A673 (cell line): ENCODE results near the gene CLPX. TPM values are rescaled to one million over a fixed set of nuclear protein-coding genes. Genes with fewer than 3 reads are reported as not detected.
"Not testable (repeated sequence)": the region's sequence is repeated elsewhere in the genome, so short reads cannot be mapped to it uniquely, and the experiment has no call there.

Source experiments
- BruUV-seq: library from RNA; stranded (reverse); fragments of 400-500 nt; replicated peaks from 2 replicates; lab custom pipeline; 2021; lab: Mats Ljungman, UMichigan
- CTCF ChIA-PET: fragments of 300-600 bp; sonication (Branson Sonifier 250); formaldehyde crosslinking; loops from one replicate; lab custom pipeline; 2022; ENCODE audit warnings: antibody characterized with exemption; lab: Charles Lee
- POLR2A ChIA-PET: fragments of 300-600 bp; sonication (Branson Sonifier 250); formaldehyde crosslinking; loops from one replicate; lab custom pipeline; 2022; ENCODE audit warnings: antibody characterized with exemption; ENCODE audit not compliant: low non-redundant PET; lab: Charles Lee
- DNase-seq: peaks from one replicate; pipeline ENCODE4 v3.0.0-alpha.2; 2015; ENCODE audit warnings: low spot score
- H3K27ac ChIP-seq: fragments of 200-600 bp; sonication (generic); 2 replicates; pipeline ENCODE4 v1.5.1; 2016; ENCODE audit warnings: mixed run types, low read depth, mild to moderate bottlenecking, mixed read lengths, antibody characterized with exemption, low read length; ENCODE audit not compliant: poor library complexity, severe bottlenecking
- H3K27me3 ChIP-seq: fragments of 200-600 bp; sonication (generic); replicated peaks from 2 replicates; pipeline ENCODE4 v1.6.1; 2017; ENCODE audit warnings: mixed run types, low read depth, mild to moderate bottlenecking, mixed read lengths, antibody characterized with exemption, low read length; ENCODE audit not compliant: insufficient read depth, poor library complexity
- H3K36me3 ChIP-seq: fragments of 200-600 bp; sonication (generic); 2 replicates; pipeline ENCODE4 v1.6.1; 2016; ENCODE audit warnings: mixed run types, mild to moderate bottlenecking, mixed read lengths, antibody characterized with exemption, low read length; ENCODE audit not compliant: insufficient read depth, poor library complexity, severe bottlenecking
- H3K4me1 ChIP-seq: fragments of 200-600 bp; sonication (generic); 2 replicates; pipeline ENCODE4 v1.6.1; 2017; ENCODE audit warnings: mixed run types, mild to moderate bottlenecking, mixed read lengths, antibody characterized with exemption, low read length; ENCODE audit not compliant: insufficient read depth, poor library complexity, severe bottlenecking
- H3K4me3 ChIP-seq: fragments of 200-600 bp; sonication (generic); 2 replicates; pipeline ENCODE4 v1.5.1; 2016; ENCODE audit warnings: low read depth, mixed run types, mild to moderate bottlenecking, mixed read lengths, low read length; ENCODE audit not compliant: poor library complexity, severe bottlenecking
- H3K9me3 ChIP-seq: fragments of 200-600 bp; sonication (generic); 2 replicates; pipeline ENCODE4 v1.6.1; 2016; ENCODE audit warnings: mixed run types, low read depth, mild to moderate bottlenecking, mixed read lengths, antibody characterized with exemption, low read length; ENCODE audit not compliant: poor library complexity, severe bottlenecking
- CTCF ChIP-seq: fragments of 300-800, 200-600 bp; sonication (generic); conservative IDR thresholded peaks from 2 replicates; pipeline ENCODE4 v1.5.1; 2017; ENCODE audit warnings: low read depth, mild to moderate bottlenecking, antibody characterized with exemption, low read length, moderate library complexity, mixed read lengths
- EZH2 ChIP-seq: fragments of 200-600 bp; sonication (generic); IDR thresholded peaks from 2 replicates; pipeline ENCODE4 v1.6.1; 2017; ENCODE audit warnings: borderline replicate concordance, low read depth, mild to moderate bottlenecking, mixed read lengths, antibody characterized with exemption, low read length; ENCODE audit not compliant: poor library complexity, severe bottlenecking
- intact Hi-C: fragments of 100-400 bp; cut with micrococcal nuclease; formaldehyde crosslinking; loops from one replicate; pipeline ENCODE4 v1.10.0; 2022; ENCODE audit not compliant: unreplicated experiment
- total RNA-seq: library from RNA; stranded (reverse); gene quantifications from 2 replicates; pipeline ENCODE4 v1.2.3, GENCODE V29; 2021

Gene CLPX
- total RNA-seq, 1 experiment from 2014 or later = 60.2 TPM

GRCh38 chr15:65194826-65195547 lies 9.8 kb upstream of the CLPX start:
- CTCF ChIA-PET = no interaction called here
- POLR2A ChIA-PET = no interaction called here
- H3K4me3 ChIP-seq = no peak overlapping the region

GRCh38 chr15:65192016-65192415 lies 6.9 kb upstream of the CLPX start:
- no peaks in the 10 kb centered on the region for H3K4me1 ChIP-seq
- TF ChIP-seq EZH2 (no peak), CTCF (no peak)
- intact Hi-C loops = no loop called here
- ChIA-PET POLR2A (no interaction called here), CTCF (no interaction called here)
- peak; percentile 40 for DNase-seq
- H3K9me3 ChIP-seq = no peaks in the 10 kb centered on the region
- H3K27ac ChIP-seq = no peak overlapping the region
- no peak overlapping the region for H3K4me3 ChIP-seq
- no TSS peak for BruUV-seq
- no peaks in the 10 kb centered on the region for H3K36me3 ChIP-seq
- no peaks in the 10 kb centered on the region for H3K27me3 ChIP-seq

More at GRCh38 chr15:65194826-65195547, 9.8 kb upstream of the CLPX start:
- no peaks in the 10 kb centered on the region for H3K27me3 ChIP-seq
- H3K9me3 ChIP-seq = no peaks in the 10 kb centered on the region
- TF ChIP-seq EZH2 (no peak), CTCF (no peak)
- H3K36me3 ChIP-seq = no peaks in the 10 kb centered on the region
- no TSS peak for BruUV-seq
- H3K4me1 ChIP-seq = no peaks in the 10 kb centered on the region
- no peak for DNase-seq
- H3K27ac ChIP-seq = no peak overlapping the region
- intact Hi-C loops = no loop called here

GRCh38 chr15:65189102-65189740 lies 4.1 kb upstream of the CLPX start:
- Histone ChIP-seq H3K27me3 (no peaks in the 10 kb centered on the region), H3K4me1 (no peaks in the 10 kb centered on the region), H3K4me3 (no peak overlapping the region), H3K27ac (no peak overlapping the region), H3K36me3 (no peaks in the 10 kb centered on the region), H3K9me3 (no peaks in the 10 kb centered on the region)
- intact Hi-C loops = loop anchor here (1.0 kb wide), 2 partner anchors 82 to 108 kb away; no protein-coding TSS in a partner anchor
- BruUV-seq = no TSS peak
- no peak for TF ChIP-seq EZH2
- TF ChIP-seq CTCF = peak; percentile 73
- POLR2A ChIA-PET = no interaction called here
- CTCF ChIA-PET = no interaction called here
- peak; percentile 78 for DNase-seq

- H3K4me1 ChIP-seq, H3K4me3 ChIP-seq, H3K27me3 ChIP-seq, BruUV-seq, H3K9me3 ChIP-seq, DNase-seq, CTCF ChIA-PET, POLR2A ChIA-PET, intact Hi-C loops, H3K36me3 ChIP-seq, H3K27ac ChIP-seq: not testable (repeated sequence)
Observed at GRCh38 chr15:65188472-65188871, 3.3 kb upstream of the CLPX start.
